CD4-positive, alpha-beta T cell treated with Interleukin-2 at 100 ng/mL for 4 hours (primary cell): ENCODE measurements around the gene DSG4.

ENCODE experiments used
- DNase-seq: peaks from one replicate; pipeline ENCODE4 v3.0.0-alpha.2; 2020; ENCODE audit warnings: low spot score

The DSG4 gene

GRCh38 chr18:31450409-31450808 is 73.8 kb downstream of the DSG4 start:
- DNase-seq = no peak

DNA sequence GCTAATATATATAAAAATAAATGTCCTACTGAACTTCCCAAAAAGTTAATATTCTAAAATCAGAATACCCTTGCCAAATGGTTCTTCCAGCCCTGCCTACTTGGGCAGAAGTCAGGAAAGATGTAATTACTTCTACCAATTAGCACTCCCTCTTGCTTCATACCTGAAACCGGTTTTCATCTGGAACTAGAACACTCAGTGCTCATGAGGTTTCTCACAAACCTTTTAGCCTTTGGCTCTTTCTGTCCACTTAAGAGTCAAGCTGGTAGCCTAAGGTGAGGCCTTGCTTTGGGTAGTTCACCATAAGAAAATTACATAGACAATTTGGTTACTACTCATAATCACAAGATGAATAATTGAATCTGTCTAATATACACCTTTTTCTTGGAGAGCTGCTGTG is 75.0 kb downstream of the DSG4 start:
- no peak for DNase-seq

GRCh38 chr18:31454066-31454708 is 77.6 kb downstream of the DSG4 start:
- no peak for DNase-seq
